Ovary (tissue), 10 donors: ENCODE results near the gene NLRC5. TPM values are rescaled to one million over a fixed set of nuclear protein-coding genes. Genes with fewer than 3 reads are reported as not detected.
A peak's percentile ranks its signal among the peaks of the same experiment; 100 is the strongest.

Experiments used
- DNase-seq, 5 donors: peaks; one replicate each; pipeline ENCODE4 v3.0.0-alpha.2; 2019 to 2020
- H3K27ac ChIP-seq, 2 donors: fragments of 200-600 bp; one replicate each; pipeline versions ENCODE4 v1.5.1 to v1.8.0; 2019 to 2022
- H3K27me3 ChIP-seq: fragments of 200-600 bp; one replicate; pipeline ENCODE4 v1.8.0; 2022
- H3K36me3 ChIP-seq: fragments of 200-600 bp; sonication (generic); one replicate; pipeline ENCODE4 v1.5.1; 2019
- H3K4me1 ChIP-seq: one replicate; pipeline ENCODE4 v1.8.1; 2013; ENCODE audit warnings: mild to moderate bottlenecking, moderate library complexity; ENCODE audit not compliant: insufficient read depth
- H3K4me3 ChIP-seq: fragments of 200-600 bp; sonication (generic); one replicate; pipeline ENCODE4 v1.5.1; 2017
- H3K9me3 ChIP-seq, 2 donors: fragments of 200-600 bp in 1 of 2; sonication (generic) in 1 of 2; one replicate each; pipeline versions ENCODE4 v1.5.1 to v1.8.1; 2013 to 2019; ENCODE audit warnings: mild to moderate bottlenecking in 1 of 2, moderate library complexity in 1 of 2
- CTCF ChIP-seq, 3 donors: fragments of 450-650 bp in 2 of 3; fragments of 200-600 bp in 1 of 3; IDR thresholded peaks; one replicate each; pipeline versions ENCODE4 v1.5.1 to v1.8.0; 2016 to 2022; ENCODE audit warnings: antibody characterized with exemption in 3 of 3, mild to moderate bottlenecking in 1 of 3
- EP300 ChIP-seq: sonication (generic); formaldehyde crosslinking; IDR thresholded peaks from one replicate; pipeline ENCODE4 v1.6.1; 2017; ENCODE audit warnings: antibody characterized with exemption
- POLR2A ChIP-seq: fragments of 450-650 bp; IDR thresholded peaks from one replicate; pipeline ENCODE4 v1.6.1; 2017; ENCODE audit warnings: antibody characterized with exemption, mild to moderate bottlenecking, moderate library complexity
- WGBS, 3 donors: extraction: QIAGEN DNeasy Blood & Tissue Kit in 1 of 3; methylation state at CpG; one replicate each; pipeline versions ENCODE4 v1.1.5 to v1.1.7; 2013 to 2017; 5-methylcytosine and 5-hydroxymethylcytosine counted together
- intact Hi-C, 4 donors: fragments of 100-400 bp; cut with DNase I; formaldehyde crosslinking; loops; one replicate each; pipeline versions ENCODE4 v1.11.0 to v1.15.1; 2022 to 2023
- long read RNA-seq, 3 donors: library from polyadenylated mRNA in 2 of 3; unstranded in 2 of 3; transcript quantifications; one replicate each; pipeline ENCODE4 v2.0.0 and lab custom pipeline, GENCODE V29; 2021 to 2026
- polyA plus RNA-seq, 2 donors: library from polyadenylated mRNA; stranded (reverse); fragments of 200-250 nt in 1 of 2; fragments of 350-450 nt in 1 of 2; fragmentation: Illumina TruSeq in 1 of 2; extraction: RNeasy Lipid Tissue Mini Kit (QIAGEN cat#74804) in 1 of 2; gene quantifications; one replicate each; pipeline ENCODE4 v1.2.3, GENCODE V29; 2013 to 2014
- total RNA-seq, 7 donors: library from RNA; depleted of rRNA in 2 of 7; stranded (reverse); fragments of >200 nt in 2 of 7; fragmentation: NEBNext Ultra II Directional in 3 of 7; extraction: Animal tissue kit (Norgen Biotek cat#: 25700) in 3 of 7; gene quantifications; one replicate each; pipeline versions ENCODE4 v1.1.0 to v1.2.4, GENCODE V29; 2016 to 2023
- donor health status: DM: no; HTN: no; CAD: no; lungs with moderate emphysema.
- donor health status: DM: no; HTN: no; CAD: no.
- donor health status: Bipolar disorder and iron deficiency.
- donor health status: DM: yes; HTN: yes; CAD: no.
- donor health status: DM: no; HTN: no; CAD: no.
- donor health status: DM: yes; HTN: yes; CAD: no.

NLRC5 gene
- total RNA-seq (10 to 100 TPM in 5 of 7 donors, 1 to 10 TPM in 2; 6.0 to 29.9 (median 14.7) TPM), polyA plus RNA-seq (10 to 100 TPM in 1 of 2 donors, 1 to 10 TPM in 1; 8.7 to 15.8 TPM)
- long read RNA-seq, donor 1, partial matches to known transcripts, result 11 of 18 reads
- long read RNA-seq, donor 1, other reads (novel, unspliced or antisense), result 3 of 18 reads
- long read RNA-seq, donor 2, result 0 reads
- long read RNA-seq, donor 3, full-length matches to known transcripts, result 3 of 20 reads
- long read RNA-seq, donor 3, partial matches to known transcripts, result 8 of 20 reads
- long read RNA-seq, donor 3, other reads (novel, unspliced or antisense), result 9 of 20 reads

GRCh38 chr16:56988948-56989945, at the start of gene NLRC5:
Gene NLRC5, plus strand, starts transcription at chr16:56989557. Its CDS starts 31,156 bp downstream, at chr16:57020713.
- Histone ChIP-seq H3K9me3 (no peaks in the 10 kb centered on the region), H3K27ac (peak within 1 kb of the TSS; percentile 73 to 86), H3K4me3 (peak within 1 kb of the TSS; percentile 65), H3K36me3 (no peaks in the 10 kb centered on the region), H3K27me3 (no peaks in the 10 kb centered on the region), H3K4me1 (peaks cover 17% of the 10 kb centered on the region)
- WGBS, 3 donors, result 2 to 3% (median 2%) methylated on average over 55 to 64 of the region's 64 CpGs
- intact Hi-C loops, result loop anchor here in 1 of 4 donors (5.0 kb wide), 1 partner anchor 382 kb away; the partner anchor contains the start of gene MT2A
- peak; percentile 82 to 86 (median 84) for DNase-seq
- TF ChIP-seq CTCF (IDR thresholded peaks at IDR 0.05) (no peak), EP300 (peak; percentile 19), POLR2A (peak; percentile 54)

- intact Hi-C loops, result loop anchor here in 2 of 4 donors (2.0 to 10.0 kb wide), 4 partner anchors 65 to 795 kb away; partner anchors contain the start of gene KATNB1 (in 1 of the 2)
- H3K27ac ChIP-seq, result no peak overlapping the region
- no peak for DNase-seq
- peaks cover 5% of the 10 kb centered on the region for H3K4me1 ChIP-seq
- H3K9me3 ChIP-seq, result no peaks in the 10 kb centered on the region
- H3K27me3 ChIP-seq, result no peaks in the 10 kb centered on the region
- TF ChIP-seq POLR2A (no peak), CTCF (IDR thresholded peaks at IDR 0.05) (no peak)
- H3K4me3 ChIP-seq, result no peak overlapping the region
- WGBS, 3 donors, result 81 to 89% (median 88%) methylated on average over 4 of the region's 4 CpGs
- H3K36me3 ChIP-seq, result no peaks in the 10 kb centered on the region
Observed at GRCh38 chr16:56939801-56940200, 49.6 kb upstream of the NLRC5 start.

- 62 to 78% (median 77%) methylated on average over 2 of the region's 2 CpGs for WGBS, 3 donors
- Histone ChIP-seq H3K4me3 (no peak overlapping the region), H3K27me3 (no peaks in the 10 kb centered on the region), H3K27ac (no peak overlapping the region), H3K36me3 (no peaks in the 10 kb centered on the region), H3K9me3 (no peaks in the 10 kb centered on the region), H3K4me1 (peaks cover 10% of the 10 kb centered on the region)
- no peak for DNase-seq
- intact Hi-C loops, result loop anchor here in 1 of 4 donors (2.0 to 10.0 kb wide), 2 partner anchors 68 to 86 kb away; no protein-coding TSS in a partner anchor
- TF ChIP-seq POLR2A, result no peak
- no peak for TF ChIP-seq CTCF (IDR thresholded peaks at IDR 0.05)
- no peak for TF ChIP-seq EP300
Observed at GRCh38 chr16:56941092-56941491, 48.3 kb upstream of the NLRC5 start.

GRCh38 chr16:56941856-56942331, 47.5 kb upstream of the NLRC5 start:
- Histone ChIP-seq H3K27ac (no peak overlapping the region), H3K4me1 (peaks cover 10% of the 10 kb centered on the region), H3K9me3 (no peaks in the 10 kb centered on the region), H3K4me3 (no peak overlapping the region), H3K27me3 (no peaks in the 10 kb centered on the region), H3K36me3 (no peaks in the 10 kb centered on the region)
- 77 to 90% (median 80%) methylated on average over 9 of the region's 9 CpGs for WGBS, 3 donors
- intact Hi-C loops, result loop anchor here in 1 of 4 donors (2.0 to 10.0 kb wide), 2 partner anchors 69 to 87 kb away; no protein-coding TSS in a partner anchor
- TF ChIP-seq CTCF (IDR thresholded peaks at IDR 0.05) (no peak), POLR2A (no peak), EP300 (no peak)
- DNase-seq, result peak in 1 of 5 donors; percentile 19
